ENCODE data around the gene MAD2L1. TPM values are rescaled to one million over a fixed set of nuclear protein-coding genes. Genes with fewer than 3 reads are reported as not detected.

The MAD2L1 gene
- total and polyA plus RNA-seq, 2 experiments from 2014 or later: 80.2 to 139 TPM

- no peak overlapping the region for H3K4me3 ChIP-seq
- H3F3A ChIP-seq (replicated peaks; ENCODE audit: low read depth): no peaks in the 10 kb centered on the region
- no peak overlapping the region for H3K4me2 ChIP-seq
- H3K36me3 ChIP-seq (ENCODE audit: insufficient read depth): no peaks in the 10 kb centered on the region
- H3K36me3 Mint-ChIP-seq (ENCODE audit: low read depth): peaks cover 4% of the 10 kb centered on the region; the same call in 2 of the 3 replicates
- no peaks in the 10 kb centered on the region for H4K20me1 ChIP-seq (replicated peaks; ENCODE audit: insufficient read depth)
- DNase-seq (ENCODE audit: low spot score) (no peak), ATAC-seq (no peak)
- no peaks in the 10 kb centered on the region for H3K27me3 ChIP-seq (ENCODE audit: insufficient read depth)
- no peak overlapping the region for H3K4me3 Mint-ChIP-seq
- TF ChIP-seq REST (IDR thresholded peaks at IDR 0.05; ENCODE audit: unreplicated experiment) (no peak), EZH2 (IDR thresholded peaks at IDR 0.05; ENCODE audit: low read depth, unreplicated experiment) (no peak), ZNF114 (CRISPR knock-in tag; IDR thresholded peaks at IDR 0.05) (no peak), POLR2AphosphoS5 (IDR thresholded peaks at IDR 0.05; ENCODE audit: low read depth) (no peak), CREB1 (CRISPR knock-in tag; IDR thresholded peaks at IDR 0.05; ENCODE audit: low read depth) (no peak), NANOG (IDR thresholded peaks at IDR 0.05; ENCODE audit: borderline replicate concordance) (no peak), ETS1 (IDR thresholded peaks at IDR 0.05) (no peak), CTCF (conservative IDR thresholded peaks at IDR 0.05; ENCODE audit: low read depth in 2 of 2) (no peak), ZNF462 (CRISPR knock-in tag; IDR thresholded peaks at IDR 0.05) (no peak), ZNF331 (CRISPR knock-in tag; IDR thresholded peaks at IDR 0.05; ENCODE audit: low read depth) (no peak), STAT1 (IDR thresholded peaks at IDR 0.05; ENCODE audit: unreplicated experiment) (no peak), JUNB (IDR thresholded peaks at IDR 0.05; ENCODE audit: unreplicated experiment) (no peak), EZH2phosphoT487 (IDR thresholded peaks at IDR 0.05; ENCODE audit: unreplicated experiment) (no peak)
- no peak overlapping the region for H3K27ac ChIP-seq (ENCODE audit: low read depth)
- H3K9me3 Mint-ChIP-seq: no peaks in the 10 kb centered on the region; the same call in 2 of the 3 replicates
- no peak overlapping the region for H3K27ac Mint-ChIP-seq
- no peaks in the 10 kb centered on the region for H3K9me2 ChIP-seq (ENCODE audit: insufficient read depth)
- no peak overlapping the region for H2AFZ ChIP-seq
- no peaks in the 10 kb centered on the region for H3K27me3 Mint-ChIP-seq (ENCODE audit: insufficient read depth, low read depth, poor library complexity)
- peaks cover 15% of the 10 kb centered on the region; the same call in 1 of the 2 replicates for H3K4me1 ChIP-seq (ENCODE audit: insufficient read depth)
- H3K4me1 Mint-ChIP-seq: peaks cover 25% of the 10 kb centered on the region
- H3K79me2 ChIP-seq (replicated peaks; ENCODE audit: insufficient read depth): peaks cover 17% of the 10 kb centered on the region
Measured at GRCh38 chr4:120070196-120070595, 3.5 kb upstream of the MAD2L1 start.

Measured in GM23338 (cell line).